Urothelium cell line (cell line): ENCODE measurements around the gene DNAH1.
A peak's percentile ranks its signal among the peaks of the same experiment; 100 is the strongest.
"Not testable (repeated sequence)": the region's sequence is repeated elsewhere in the genome, so short reads cannot be mapped to it uniquely, and the experiment has no call there.

Experiments used
- DNase-seq: peaks from one replicate; pipeline ENCODE4 v3.0.0; 2011; ENCODE audit warnings: low spot score, mixed read lengths
- FAIRE-seq: peaks from 2 replicates; lab custom pipeline; 2011; peaks lifted over from hg19 to GRCh38; lab: Jason Lieb, UNC

Gene DNAH1

GRCh38 chr3:52315977-52316764 lies at the start of gene DNAH1:
Gene DNAH1 (plus strand): TSS chr3:52316319. CDS start chr3:52322443, 6,124 bp downstream.
- DNase-seq (no peak), FAIRE-seq (no peak)

- no peak for DNase-seq
- no peak for FAIRE-seq
These were observed 48.1 kb upstream of the DNAH1 start for GRCh38 chr3:52268036-52268435.

- no peak for FAIRE-seq
These were observed 46.3 kb upstream of the DNAH1 start for GRCh38 chr3:52269776-52270175.

GRCh38 chr3:52270252-52270754 lies 45.8 kb upstream of the DNAH1 start:
- DNase-seq, result no peak
- FAIRE-seq, result no peak

More at GRCh38 chr3:52269776-52270175, 46.3 kb upstream of the DNAH1 start:
- DNase-seq, result no peak

GRCh38 chr3:52272172-52272571 lies 43.9 kb upstream of the DNAH1 start:
- FAIRE-seq, DNase-seq: not testable (repeated sequence)

GRCh38 chr3:52272831-52273230 lies 43.3 kb upstream of the DNAH1 start:
- FAIRE-seq (no peak), DNase-seq (no peak)

DNA sequence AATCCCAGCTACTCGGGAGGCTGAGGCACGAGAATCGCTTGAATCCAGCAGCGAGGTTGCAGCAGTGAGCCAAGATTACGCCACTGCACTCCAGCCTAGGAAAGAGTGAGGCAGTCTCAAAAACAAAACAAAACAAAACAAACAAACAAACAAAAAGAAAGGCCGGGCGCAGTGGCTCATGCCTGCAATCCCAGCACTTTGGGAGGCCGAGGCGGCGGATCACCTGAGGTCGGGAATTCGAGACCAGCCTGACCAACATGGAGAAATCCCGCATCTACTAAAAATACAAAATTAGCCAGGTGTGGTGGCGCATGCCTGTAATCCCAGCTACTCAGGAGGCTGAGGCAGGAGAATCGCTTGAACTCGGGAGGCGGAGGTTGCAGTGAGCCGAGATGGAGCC lies 41.3 kb upstream of the DNAH1 start:
- DNase-seq, FAIRE-seq: not testable (repeated sequence)

DNA sequence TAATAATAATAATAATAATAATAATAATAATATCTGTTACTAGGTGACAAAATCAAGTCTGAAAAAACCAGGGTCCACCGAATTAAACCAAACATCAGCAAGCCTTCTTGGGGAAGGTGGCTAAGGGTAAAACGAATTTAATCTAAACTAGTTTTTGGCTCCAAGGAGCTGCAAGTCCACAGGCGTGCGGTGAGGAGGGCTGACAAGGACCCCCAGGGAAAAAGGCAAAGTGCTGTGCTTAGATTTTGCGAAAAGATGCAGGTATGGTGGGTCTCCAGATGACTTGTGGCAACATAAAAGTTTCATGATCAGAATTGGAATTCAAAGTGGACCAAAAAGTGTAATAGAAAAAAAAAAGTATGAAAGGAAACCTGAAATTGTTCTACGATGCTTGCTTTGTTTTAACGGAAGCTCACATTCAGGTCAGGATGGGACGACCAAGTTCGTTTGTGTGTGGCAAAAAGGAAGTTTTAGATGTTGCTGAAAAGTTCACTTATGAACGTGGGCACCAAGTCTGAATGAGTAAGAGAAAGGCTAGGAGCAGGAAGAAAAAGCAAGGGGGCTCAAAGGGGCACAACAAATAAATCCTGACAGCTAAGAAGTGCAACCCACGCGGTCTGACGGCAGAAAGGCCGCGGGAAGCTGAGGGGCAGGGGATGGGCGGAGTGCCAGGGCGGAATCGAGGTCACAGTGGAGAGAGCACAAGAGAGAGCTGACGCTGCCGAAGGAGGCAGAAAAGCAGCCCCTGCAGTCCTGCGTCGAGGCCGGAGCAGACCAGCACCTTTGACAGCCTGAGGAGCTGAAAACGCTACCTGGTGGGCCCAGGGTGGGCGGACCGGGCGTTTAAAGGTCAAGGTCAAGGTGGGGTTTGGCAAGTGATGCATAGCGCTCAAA lies 38.8 kb upstream of the DNAH1 start:
- FAIRE-seq (no peak), DNase-seq (peak; percentile 55)

DNA sequence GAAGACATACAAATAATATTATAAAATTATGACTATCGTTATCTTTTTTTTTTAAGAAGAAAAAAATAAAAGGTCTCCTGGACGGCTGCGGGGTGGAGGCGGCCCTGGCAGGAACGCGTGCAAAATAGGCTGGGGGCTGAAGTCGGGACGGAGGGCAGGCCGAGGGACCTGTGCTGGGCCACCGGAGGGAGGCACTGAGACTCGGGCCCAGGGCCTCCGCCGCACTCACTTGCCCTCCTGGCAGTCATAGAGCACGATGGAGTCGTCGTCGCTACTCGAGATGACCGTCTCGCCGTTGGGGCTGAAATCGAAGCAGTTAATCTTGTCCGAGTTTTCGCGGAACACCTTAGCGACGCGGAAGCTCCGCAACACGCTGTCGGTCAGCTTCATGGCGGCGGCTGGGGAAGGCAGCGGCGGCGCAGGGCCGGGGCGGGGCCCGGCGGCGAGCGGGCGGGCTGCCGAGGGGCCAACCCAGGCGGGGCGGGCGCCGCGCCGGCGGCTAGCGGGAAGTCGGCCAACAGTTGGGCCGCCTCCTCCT lies 38.1 kb upstream of the DNAH1 start:
- FAIRE-seq (no peak), DNase-seq (peak; percentile 73)

- DNase-seq (peak; percentile 99), FAIRE-seq (peak; percentile 96)
These were observed 37.5 kb upstream of the DNAH1 start, which contains the start of gene WDR82 for GRCh38 chr3:52278510-52279069. Gene WDR82 (minus strand): TSS chr3:52278649. CDS start chr3:52278361, 288 bp downstream.

- DNase-seq, result no peak
- no peak for FAIRE-seq
These were observed 36.5 kb upstream of the DNAH1 start for GRCh38 chr3:52279596-52279995.

DNA sequence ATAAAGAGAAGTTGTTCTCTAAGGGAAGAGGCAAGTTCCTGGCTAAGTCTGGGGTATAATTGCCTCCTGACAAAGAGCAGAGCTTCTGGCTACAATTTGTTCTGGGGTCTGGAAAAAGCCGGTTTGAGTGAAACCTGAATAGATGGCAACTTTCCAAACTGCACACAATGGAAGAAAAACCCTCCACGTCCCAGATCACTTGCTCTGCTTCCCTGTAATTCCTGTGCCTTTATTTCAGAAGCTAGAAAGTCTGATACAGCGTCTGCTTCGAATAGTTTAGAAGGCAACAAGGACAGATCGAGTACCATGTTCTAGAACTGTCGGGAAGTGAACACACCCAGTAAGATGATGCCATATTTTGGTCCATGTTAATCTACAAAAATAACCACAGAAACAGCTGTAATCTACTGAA lies 36.1 kb upstream of the DNAH1 start:
- FAIRE-seq, result no peak
- no peak for DNase-seq

DNA sequence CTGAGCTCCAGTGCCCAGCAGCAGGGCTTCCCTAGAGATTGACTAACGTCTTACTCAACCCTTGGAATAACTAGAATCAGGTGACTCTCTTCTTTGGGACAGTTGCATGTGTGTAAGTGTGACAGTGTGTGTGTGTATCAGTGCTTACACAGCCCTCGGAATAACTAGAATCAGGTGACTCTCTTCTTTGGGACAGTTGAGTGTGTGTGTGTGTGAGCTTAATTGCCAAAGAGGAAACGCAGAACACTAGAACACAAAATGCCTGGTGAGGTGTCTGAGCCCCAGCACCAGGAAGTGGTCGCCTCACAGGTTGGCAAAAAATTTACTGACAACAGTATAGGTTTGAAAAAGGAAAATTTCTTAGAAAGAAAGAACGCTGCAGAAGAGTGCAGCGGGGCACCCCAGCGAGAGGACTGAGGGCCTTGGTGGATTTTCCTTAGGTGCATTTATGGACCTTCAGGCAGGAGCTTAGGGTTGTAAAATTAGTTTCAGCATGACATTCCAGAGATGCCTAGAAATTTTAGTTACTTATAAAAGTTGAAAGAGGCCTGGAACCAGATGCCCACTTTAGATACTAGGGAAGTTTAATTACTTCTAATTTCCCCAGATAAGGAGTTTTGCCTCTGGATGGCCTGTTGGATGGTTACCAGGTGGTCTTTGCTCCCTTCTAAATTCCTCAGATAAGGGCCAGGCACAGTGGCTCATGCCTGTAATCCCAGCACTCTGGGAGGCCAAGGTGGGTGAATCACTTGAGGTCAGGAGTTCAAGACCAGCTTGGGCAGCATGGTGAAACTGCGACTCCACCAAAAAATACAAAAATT lies 33.9 kb upstream of the DNAH1 start:
- no peak for FAIRE-seq
- DNase-seq, result no peak

- no peak for FAIRE-seq
- no peak for DNase-seq
These were observed 32.8 kb upstream of the DNAH1 start for GRCh38 chr3:52283306-52283705.

- FAIRE-seq, DNase-seq: not testable (repeated sequence)
These were observed 32.1 kb upstream of the DNAH1 start for GRCh38 chr3:52284051-52284450.

GRCh38 chr3:52286777-52287110 lies 29.4 kb upstream of the DNAH1 start:
- FAIRE-seq, result no peak

DNA sequence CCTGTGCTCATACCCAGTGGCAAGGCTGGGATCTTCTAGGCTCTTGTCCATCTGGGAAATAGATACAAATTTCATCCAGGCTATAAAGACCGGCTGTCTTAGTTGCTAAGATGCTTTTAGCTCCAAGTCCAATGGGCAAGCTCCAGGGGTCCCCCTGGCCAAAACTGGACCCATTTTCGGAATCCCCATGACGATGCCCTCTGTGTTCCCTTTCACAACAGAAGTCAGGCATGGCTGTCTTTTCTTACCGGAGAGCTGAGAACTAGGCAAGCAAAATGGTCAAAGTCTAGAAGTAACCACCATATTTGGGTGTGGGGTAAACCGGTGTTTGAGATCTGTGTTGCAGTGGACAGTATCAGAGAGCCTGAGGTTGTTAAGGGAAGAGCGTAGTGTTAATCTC lies 27.4 kb upstream of the DNAH1 start:
- no peak for FAIRE-seq
- no peak for DNase-seq

More at GRCh38 chr3:52286777-52287110, 29.4 kb upstream of the DNAH1 start:
- no peak for DNase-seq

GRCh38 chr3:52289338-52289746 lies 26.8 kb upstream of the DNAH1 start:
- no peak for DNase-seq
- no peak for FAIRE-seq

GRCh38 chr3:52289747-52290595 lies 26.1 kb upstream of the DNAH1 start:
- no peak for DNase-seq
- no peak for FAIRE-seq
